SIG-M5 treated with dmso at 0.1 percent for 504 hours (cell line): ENCODE measurements around the gene TTLL12.

Experiments used
- DNase-seq: peaks from one replicate; lab custom pipeline; 2025; ENCODE audit not compliant: unreplicated experiment; lab: John Stamatoyannopoulos, UW

The TTLL12 gene

DNA sequence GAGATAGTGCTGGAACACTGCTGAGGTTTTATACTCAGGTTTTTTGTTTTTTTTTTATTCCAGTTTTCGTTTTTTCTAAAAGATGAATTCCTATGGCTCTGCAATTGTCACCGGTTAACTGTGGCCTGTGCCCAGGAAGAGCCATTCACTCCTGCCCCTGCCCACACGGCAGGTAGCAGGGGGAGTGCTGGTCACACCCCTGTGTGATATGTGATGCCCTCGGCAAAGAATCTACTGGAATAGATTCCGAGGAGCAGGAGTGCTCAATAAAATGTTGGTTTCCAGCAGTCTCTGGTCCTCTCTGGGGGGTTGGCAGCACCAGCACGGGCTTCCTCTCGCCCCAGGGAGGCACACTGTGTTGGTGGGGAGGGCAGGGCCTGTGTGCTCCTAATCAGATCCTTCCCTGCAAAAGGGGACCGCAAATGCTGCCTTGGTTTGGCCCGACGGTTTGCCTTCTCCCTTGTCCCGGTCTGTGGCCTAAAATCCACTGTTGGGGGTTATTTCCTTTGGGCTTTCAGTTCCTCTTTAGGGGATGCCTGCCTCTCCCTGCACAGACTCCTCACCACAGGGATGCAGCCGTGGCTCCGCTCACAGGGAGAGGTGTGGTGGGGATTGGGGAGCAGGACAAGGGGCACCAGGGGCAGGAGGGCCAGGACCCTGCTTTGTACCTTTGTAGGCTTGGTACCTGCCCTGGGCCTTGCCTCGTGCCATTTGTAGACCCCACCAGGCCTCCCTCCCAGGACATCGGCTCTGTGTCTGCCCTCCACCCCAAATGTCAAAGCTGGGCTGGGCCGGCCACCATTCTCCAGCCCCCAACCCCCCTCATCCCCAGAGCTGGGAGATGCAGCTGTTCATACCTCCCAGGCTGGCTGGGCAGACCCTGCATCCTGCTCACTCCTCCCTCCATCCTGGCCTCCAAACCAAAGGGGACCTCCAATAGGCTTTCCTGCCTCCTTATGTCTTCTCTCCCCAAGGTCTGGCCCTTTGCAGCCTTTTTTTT is 57.2 kb downstream of the TTLL12 start:
- DNase-seq, result peak; percentile 74

DNA sequence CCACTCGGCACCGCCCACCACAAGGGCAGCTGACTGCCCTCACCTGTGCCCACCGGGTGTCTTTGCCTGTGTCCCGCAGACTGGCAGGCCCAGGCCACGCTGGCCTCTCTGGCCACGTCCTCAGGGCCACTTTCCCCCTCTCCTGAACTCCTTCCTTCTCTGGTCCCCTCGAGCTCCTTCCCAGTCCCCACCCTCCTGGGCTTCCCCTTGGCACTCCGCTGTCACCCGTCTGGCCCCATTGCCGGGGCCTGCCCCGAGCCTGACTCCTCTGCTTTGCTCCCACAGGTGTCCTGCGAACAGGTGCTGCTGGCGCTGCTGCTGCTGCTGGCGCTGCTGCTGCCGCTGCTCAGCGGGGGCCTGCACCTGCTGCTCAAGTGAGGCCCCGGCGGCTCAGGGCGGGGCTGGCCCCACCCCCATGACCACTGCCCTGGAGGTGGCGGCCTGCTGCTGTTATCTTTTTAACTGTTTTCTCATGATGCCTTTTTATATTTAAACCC is 58.0 kb downstream of the TTLL12 start:
- DNase-seq, result no peak

- DNase-seq, result no peak
These were observed 58.8 kb downstream of the TTLL12 start for GRCh38 chr22:43128116-43128515.

GRCh38 chr22:43127166-43127908 is 59.6 kb downstream of the TTLL12 start:
- DNase-seq, result no peak

GRCh38 chr22:43126501-43127165 is 60.3 kb downstream of the TTLL12 start:
- no peak for DNase-seq

DNA sequence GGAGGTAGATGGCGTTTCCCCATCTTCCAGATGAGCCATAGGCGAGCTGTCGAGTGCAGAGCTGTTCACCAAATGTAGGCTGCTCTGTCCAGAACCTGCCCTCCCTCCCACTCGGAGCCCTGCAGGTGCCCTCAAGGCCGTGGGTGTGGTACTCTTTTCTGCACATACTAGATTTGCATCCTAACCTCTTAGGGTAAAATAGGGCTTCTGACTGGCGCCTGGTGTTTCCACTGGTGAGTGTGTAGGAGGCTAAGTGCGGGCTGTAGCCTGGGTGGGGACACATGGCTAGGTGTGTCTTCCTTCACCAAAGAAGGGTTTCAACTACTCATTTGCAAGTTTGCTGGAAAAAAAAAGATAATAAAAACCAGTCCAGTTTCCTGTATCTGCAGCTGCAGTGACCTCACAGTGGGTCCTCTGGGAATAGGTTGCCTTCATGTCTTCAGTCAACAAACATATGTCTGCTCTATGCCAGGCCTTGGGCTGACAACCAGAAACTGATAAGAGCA is 67.9 kb downstream of the TTLL12 start:
- no peak for DNase-seq

DNA sequence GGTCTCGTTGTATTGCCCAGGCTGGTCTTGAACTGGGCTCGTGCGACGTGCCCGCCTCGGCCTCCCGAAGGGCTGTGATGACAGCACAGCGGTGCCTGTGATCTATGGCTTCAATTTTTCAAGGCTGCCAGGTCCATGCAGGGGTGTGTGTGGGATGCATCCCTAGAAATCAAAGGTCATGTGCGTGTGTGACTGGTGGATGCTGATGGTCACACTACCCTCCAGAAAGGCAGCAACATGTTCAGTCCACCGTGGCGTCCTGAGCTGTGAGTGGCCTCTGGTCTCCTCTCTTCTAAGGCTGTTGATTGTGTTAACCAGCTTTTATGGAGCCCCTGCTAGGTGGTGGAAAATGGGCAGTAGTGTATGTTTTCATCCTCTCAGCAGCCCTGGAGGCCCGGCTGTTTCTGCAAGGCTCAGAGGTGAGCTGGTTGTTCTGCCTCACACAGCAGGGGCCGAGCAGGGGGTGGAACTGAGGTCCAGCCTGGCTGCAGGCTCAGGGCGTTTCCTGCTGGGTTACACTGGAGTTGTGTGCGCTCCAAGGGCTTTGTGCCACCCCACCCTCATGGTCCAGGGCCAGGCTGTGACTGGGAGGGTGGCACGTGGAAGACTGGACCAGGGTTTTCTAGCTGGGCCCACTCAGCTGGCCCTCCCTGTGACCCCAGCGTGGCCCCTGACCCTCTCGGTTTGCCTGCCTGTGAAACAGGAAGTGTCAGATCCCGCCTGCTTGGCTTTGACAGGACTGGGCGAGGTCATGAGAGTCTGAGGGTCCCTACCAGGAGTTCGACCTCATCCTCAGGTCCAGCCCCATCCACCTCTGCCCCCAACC is 68.7 kb downstream of the TTLL12 start:
- no peak for DNase-seq

- no peak for DNase-seq
These were observed 70.0 kb downstream of the TTLL12 start for GRCh38 chr22:43116932-43117331.
